DMS53 (cell line): ENCODE measurements around the gene HLF.
A peak's percentile ranks its signal among the peaks of the same experiment; 100 is the strongest.

ENCODE experiments used
- DNase-seq: peaks from one replicate; lab custom pipeline; 2025; lab: John Stamatoyannopoulos, UW

Gene HLF

DNA sequence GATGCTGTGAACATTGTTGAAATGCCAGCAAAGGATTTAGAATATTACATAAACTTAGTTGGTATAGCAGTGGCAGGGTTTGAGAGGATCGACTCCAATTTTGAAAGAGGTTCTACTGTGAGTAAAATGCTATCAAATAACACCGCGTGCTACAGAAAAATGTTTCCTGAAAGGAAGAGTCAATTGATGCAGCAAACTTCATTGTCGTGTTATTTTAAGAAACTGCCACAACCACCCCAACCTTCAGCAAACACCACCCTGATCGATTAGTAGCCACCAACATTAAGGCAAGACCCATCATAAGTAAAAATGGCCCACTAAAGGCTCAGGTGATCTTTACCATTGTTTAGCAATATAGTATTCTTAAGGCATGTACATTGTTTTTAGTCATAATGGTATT, 27.3 kb downstream of the HLF start:
- DNase-seq: no peak

DNA sequence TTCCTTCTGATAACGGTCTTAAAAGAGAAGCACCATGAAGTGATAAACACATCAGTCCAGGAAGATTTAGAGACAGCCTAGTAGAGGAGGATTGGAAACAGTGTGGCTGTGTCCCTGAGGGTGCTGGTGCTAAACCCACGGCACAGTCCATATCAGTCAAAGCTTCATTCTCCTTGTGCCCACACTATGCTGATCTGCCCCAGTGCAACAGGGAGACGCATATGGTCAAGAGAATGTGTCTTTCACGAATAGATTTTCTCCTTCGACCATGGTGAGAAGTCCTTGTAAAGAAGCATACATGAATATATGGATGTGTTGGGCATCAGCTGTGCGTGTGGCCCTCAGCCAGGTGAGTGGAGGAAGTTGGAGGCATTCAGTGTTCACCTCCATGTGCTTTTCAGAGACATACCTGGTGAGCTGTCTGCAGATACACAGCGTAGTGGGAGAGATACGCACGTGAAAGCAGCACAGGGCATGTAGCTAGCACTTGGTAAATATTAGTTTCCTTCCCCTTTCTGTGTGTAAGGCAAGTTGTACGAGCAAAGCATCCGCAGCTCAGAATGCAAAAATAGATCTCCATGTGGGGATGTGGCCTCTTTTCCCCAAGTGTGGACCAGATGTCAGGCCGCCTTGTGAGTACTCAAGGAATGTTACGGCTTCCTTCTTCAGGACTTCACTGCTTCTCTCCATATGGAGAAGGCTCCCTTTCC, 29.4 kb downstream of the HLF start:
- DNase-seq: no peak

DNA sequence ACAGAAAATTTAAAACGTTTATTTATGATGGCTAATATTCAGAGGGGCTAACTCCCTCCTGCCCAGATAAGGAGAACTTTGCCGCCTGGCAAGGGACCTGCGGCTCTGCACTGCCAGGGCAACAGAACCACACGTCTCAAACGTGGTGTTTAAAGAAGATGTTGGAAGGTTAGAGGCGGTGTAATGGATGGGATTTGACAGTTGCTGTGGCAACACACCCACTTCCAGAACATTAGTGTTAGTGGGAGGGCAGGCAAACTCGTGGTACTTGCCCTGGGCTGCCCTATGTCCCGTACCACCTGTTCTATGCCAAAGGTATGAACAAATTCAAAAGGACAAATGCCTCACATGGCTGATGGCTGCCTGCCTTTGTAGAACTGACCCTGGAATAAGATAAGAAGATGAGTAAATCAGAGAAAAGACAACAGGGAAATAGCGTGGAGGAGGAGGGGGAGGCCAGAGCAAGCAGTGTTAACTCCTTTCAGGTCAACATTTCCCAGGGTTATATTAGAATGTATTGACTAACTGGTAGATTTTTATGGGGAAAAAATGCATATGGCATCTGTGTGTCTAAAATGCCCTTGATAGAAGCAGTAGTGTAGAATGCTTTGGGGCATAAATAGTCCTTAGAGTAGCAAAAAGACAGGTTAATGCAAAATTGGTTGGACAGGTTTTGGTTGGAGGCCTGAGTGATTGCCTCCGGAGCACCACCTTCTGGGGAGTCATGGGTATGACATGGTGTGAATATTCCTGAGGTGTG, 30.8 kb downstream of the HLF start:
- peak; percentile 62 for DNase-seq

DNA sequence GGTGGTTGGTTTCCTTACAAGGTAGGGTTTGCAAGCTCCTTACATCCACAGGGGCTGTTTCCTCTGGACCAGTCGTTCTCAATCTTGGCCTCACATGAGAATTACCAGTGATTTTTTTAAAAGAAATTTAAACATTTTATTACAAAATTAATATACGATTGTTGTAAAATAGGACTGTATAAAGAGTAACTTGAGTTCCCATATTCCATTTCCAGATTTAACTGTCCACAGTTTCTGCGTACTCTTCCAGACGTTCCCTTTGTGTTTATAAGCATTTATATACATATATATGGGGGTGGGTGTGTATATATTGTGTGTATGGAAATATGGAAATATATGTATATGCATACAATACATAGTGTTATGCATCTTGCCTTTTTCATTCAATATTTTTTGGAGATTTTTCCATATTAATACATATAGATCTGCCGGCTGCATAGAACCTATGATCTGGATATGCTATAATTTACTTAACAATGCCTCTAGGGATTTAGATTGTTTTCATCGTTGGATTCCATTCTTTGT, 31.5 kb downstream of the HLF start:
- DNase-seq: no peak

DNA sequence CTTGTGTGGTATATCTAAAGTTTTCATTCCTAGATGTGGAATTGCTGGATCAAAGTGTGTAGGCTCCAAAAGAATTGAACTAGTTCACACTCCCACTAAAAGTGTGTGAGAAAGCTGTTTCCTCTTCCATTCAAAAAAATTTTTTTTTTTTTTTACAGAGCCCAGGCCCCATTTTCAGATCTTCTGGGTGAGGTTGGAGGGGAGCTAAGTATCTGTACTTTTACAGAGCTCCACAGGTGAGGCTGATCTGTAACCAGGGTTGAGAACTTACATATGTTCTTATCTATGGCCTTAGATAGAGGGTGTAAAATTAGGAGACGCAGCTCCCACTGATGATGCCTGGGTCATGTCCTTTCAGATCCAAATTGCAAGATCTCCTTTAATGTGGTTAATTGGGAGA, 31.9 kb downstream of the HLF start:
- DNase-seq: no peak

DNA sequence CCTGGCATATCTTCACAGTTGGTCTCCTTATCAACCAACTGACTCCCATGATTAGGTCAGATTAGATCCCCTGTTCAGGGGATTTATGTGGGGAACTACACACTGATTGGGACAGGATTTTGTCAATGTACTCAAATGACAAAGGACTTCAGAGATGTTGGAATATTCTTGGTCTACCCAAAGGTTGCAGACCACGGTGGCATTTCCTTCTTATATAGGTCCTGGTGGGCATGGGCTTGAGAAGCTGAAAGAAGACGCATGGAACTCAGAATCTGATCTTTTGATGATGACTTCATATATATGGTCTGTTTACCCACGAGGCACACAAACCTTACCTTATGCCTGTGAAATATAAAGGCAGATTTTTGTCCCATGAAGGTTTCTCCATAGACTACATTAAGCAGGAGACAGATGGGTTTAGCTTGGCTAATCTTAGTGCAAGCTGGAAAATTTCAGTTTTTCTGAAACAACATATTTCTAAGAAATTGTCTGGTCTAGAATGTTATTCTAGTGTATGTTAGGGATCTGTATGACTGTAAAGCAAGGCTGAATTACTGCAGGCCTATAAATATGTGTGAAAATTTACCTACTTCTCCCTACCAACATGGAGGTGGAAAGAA, 33.5 kb downstream of the HLF start:
- DNase-seq: no peak

DNA sequence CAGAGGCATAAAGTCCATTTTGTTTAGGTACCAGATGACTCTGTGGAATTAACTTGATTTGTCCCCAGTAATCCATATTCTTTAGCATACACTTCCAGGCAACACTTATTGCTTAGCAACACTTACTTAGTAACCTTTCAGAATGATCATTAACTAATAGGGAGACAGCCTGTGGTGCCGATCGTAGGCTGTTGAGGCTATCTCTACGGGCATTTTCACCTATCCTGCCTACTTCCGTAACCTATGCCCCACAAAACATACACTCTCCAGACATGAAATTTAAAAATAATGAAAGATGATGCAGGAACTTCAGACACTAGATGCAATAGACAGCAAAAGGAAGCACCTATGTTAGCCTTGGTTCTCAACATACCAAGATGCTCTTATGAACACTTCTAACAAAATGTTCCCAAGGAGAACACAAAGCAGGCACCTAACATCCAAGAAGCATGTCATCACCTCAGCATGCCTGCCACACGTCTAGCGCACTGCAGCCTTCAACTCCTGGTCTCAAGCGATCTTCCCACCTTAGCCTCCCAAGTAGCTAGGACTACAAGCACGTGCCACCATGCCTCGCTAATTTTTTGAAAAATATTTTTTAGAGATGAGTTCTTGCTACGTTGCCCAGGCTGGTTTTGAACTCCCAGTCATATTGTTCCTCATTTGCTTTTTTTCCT, 34.5 kb downstream of the HLF start:
- DNase-seq: no peak

DNA sequence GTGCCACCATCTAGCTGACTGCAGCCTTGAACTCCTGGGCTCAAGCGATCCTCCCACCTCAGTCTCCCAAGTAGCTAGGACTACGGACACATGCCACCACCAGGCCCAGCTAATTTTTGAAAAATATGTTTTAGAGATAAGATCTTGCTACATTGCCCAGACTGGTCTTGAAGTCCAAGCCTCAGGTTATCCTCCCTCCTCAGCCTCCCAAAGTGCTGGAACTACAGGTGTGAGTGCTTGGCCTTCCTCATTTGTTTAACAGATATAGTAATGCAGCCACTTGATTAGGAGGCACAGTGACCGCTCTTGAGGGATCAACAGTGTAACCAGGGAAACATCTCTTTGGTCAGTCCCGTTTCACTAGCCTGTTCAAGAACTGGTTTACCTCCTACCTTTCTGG, 35.1 kb downstream of the HLF start:
- peak; percentile 7 for DNase-seq

DNA sequence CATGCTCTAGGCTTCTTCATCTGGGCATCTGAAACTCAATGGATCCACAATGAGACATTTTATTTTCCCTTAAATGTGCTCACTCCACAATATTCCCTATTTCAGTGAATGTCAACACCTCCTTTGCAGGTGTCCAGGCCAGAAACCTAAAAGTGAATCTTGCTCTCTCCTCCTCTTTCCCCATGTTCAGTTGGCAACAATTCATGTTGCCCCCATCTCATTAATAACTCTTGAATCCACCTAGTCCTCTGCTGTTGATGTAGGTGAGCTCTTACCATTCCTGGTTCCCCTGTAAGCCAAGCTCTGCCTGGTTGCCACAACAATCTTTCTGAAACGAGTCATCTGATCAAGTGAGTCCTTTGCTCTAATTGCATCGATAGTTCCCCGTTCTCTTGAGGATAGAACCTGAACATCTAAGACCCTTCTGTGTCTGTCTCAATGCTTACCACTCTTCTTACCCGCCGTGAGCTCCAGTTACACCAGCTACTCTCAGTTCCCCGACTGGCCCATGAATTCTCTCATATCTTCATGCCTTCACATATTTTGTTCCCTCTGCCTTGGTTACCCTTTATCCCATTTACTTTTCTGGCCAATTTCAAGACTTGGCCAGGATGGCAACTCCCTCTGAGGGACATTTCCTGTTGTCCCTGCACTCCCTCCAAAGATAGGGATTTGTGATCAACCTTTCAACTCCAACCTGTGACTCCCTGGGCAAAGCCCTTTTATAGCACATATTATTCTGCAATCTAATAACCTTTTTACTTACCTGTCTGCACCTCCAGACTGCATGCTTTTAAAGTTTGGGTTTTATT, 35.9 kb downstream of the HLF start:
- DNase-seq: no peak

DNA sequence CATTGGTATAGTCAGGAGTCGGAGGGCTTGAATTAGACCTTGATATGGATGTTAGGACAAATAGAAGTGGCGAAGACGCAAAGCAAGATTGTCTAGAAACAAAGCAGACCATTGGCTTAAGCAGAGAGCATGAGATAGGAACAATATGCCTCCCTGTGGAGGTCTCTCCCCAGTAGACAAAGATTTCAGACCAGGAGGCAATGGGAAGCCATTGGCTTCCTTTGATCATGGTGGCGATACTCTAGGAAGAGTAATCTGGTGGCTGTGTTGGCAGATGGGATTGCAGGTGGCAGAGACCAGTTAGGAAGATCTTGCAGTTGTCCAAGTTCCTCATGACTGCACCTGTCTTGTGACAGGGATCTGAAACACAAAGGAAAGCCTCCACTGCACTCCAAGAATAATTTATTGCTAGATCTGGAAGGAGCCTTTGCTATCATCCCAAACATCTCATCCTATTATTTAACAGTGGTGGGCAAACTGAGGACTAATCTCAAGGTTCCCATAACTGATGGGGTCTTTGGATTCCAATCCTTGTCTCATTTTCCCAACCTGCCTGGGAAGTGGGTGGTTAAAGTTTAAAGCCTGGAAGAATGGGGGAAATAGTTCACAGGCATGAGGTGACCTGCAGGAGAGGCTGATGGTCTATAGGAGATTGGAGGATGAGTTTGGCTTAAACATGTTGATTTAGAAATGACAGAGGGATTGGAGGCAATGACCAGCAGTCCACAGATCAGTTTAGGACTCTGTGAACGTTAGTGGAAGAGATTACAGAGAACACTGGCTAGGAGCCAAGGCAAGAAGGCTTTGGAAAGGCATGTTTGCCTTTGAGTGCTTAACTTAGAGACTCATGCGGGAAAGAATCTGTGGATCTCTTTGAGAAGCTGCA, 37.0 kb downstream of the HLF start:
- no peak for DNase-seq

DNA sequence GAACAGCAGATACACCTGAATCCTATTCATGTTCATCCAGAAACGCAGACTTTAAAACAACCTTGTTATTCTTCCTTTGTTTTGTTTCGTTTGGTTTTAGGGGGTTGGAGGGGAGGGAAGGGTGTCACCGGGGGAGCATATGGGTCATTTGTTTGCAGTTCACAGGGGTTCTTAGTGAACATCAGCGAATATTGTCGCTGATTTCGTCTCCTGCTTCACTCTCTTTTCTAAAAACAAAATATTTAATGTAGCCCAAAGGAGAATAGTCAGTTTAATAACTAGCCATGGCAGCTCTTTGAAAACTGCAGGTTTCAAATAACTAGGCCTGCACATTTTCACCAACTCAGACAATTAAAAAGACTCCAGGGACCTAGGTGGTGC, 37.6 kb downstream of the HLF start:
- DNase-seq: no peak

DNA sequence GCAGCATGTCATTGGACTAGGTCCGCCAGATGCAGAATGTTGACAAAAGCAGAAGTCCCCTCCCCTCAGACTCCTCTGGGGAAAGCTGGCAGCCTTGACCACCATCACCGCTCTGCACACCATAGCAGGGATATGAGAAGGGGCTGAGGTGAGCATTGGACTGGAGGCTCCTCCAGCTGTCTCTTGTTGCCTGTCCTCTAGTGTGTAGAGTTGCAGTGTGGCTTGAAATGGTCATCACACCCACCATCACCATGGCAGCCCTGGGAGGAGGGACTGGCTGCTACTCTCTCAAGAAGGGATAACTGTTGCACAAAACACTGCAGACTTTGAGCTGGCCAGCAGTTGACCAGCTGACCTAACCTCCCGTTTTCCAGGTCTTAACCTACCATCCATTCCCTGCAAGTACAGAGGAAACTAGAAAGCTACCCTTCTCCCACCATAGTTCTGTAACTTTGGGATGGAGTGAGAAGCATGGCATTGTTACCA, 38.3 kb downstream of the HLF start:
- no peak for DNase-seq

DNA sequence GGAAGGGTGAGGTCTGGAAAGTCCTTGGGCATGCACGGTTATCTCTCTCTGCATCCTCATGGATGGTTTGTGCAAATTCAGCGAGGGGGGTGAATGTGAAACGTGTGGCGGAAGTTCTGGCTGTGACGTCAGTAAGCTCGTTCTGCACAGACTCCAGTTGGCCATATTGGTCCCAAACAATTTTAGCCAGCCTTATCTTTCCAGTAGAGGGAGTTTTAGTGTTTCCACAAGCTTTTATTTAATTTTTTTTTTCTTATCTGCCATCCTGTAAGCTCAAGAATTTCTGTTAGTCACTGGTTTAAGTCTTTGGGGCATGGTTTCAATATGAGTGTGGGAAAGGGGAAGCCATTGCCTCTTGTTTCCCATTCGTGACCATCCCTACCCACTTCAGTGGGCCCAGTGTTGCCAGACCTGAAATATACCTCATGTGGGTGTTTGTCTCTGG, 39.0 kb downstream of the HLF start:
- DNase-seq: no peak

DNA sequence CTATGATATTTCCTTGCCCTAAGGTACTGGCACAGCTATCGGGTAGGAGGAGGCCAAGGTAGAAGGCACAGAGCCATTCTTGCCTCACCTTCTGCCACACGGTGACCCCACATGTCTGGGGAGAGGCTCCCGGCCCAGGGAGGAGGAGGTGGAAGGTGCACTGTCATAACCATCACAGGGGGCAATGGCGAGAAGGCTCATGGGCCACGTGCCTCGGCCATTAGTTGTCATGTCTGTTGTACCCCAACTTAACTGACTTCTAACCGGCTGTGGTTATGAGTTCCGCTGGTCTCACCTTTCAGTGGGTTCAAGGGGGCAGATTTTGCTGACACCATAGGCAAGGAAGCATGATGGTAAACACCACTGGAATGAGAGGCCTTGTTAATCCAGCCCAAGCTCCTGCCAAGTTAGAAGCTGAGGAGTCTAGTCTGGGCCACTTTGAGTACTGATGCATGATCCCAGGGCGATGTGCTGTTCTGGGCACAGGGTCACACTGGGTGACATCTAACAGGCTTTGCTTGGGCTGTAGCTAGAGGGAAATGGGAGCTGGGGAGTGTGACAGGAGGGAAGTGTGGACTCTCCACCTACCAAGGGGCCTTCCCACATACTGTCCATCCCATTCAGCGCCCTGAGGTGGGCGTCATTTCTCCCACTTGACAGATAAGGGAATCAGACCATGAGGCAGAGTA, 39.6 kb downstream of the HLF start:
- no peak for DNase-seq

DNA sequence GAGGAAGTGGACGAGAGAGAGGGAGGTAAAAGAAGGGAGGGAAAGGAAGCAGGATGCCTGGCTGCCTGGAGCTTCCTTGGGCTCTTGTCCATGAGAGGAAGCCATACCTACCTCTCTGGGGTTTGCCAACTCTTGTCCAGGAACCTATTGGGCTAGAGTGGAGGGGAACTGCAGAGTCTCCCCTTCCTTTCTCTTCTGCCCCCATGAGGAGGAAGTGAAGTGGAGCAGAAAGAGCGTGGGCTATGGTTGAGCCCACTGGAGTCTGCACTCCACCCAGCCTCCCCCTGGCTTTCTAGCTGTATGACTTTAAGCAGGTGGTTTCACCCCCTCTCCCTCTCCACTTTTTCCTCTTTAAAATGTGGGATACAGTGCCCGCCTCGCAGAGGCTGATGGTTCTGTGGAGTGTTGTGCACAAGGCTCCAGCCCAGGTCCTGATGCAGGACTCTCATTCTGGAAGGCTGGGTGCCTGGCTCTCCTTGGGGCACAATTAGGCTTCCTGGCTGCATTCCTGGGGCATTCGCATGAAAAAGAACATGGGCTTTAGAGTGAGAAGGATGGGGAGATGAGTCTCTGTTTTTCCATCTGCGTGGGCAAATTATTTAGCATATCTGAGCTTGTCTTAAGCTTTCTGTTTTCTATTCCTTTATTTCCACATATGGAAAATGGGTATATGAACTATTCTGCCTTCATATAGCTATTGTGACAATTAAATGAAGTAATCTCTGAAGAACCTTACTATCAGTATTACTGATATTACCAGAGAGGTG, 40.7 kb downstream of the HLF start:
- DNase-seq: no peak

DNA sequence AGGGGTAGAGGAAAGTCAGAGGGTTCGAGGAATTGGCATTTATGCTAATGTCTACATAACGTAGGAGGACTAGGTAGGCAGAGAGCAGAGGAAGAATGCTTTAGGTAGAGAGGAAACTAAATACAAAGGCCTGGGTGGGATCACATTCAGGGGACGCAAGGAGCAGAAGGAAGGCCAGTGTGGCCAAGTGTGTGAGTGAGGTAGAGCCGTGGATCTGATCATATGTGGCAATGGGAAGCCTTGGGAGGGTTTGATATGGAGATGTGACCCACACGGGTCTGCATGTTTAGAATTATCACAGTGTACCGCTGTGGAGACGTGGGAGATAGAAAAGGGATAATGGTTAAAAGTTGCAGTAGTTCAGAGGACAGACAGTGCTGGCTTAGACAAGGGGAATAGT, 43.1 kb downstream of the HLF start:
- DNase-seq: no peak

DNA sequence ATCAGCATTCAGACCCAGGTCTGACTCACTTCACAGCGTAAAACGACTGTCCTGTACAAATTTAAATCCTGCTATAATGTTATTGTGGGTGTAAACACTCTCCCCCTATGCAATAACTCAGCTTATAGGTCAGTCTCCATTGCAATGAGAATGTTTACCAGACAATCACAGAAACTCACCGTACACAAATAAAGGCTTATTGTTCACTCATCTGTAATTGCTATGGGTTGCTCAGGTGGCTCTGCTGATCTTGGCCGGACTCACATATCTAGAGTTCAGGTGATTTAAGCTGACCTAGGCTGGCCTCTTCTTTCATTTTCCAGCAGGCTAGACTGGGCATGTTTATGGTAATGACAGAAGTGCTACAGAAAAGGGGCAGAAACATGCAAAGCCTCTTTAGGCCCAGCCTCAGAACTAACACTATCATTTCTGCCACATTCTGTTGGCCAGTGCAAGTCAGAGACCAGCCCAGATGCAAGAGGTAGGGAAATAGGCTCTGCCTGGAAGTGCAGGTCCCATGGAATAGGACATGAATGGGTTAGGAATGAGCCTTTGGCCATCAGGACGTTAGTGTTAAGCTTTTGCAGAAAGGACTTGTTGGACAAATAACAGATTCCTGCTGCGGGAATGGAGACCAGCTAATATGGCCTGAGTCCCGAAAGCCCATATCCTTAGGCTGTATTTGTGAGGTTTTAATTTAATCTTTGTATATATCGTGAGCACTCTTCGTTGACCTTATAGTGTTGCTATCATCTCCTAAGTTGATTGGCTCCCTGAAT, 44.0 kb downstream of the HLF start:
- DNase-seq: no peak

DNA sequence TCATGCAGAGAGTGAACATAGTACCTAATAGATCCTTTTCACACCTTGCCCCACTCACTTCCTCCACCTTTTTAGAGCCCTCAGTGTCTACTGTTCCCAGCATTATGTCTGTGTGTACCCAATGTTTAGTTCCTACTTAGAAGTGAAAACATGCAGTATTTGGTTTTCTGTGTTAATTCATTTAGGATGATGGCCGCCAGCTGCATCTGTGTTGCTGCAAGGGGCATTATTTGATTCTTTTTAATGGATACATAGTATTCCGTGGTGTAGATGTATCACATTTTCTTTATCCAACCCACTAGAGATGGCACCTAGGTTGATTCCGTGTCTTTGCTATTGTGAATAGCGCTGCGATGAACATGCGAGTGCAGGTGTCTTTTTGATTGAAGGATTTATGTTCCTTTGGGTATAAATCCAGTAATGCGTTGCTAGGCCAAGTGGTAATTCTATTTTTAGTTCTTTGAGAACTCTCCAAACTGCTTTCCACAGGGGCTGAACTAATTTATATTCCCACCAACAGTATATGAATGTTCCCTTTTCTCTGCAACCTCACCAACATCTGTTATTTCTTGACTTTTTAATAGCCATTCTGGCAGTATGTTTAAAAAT, 47.1 kb downstream of the HLF start:
- DNase-seq: no peak
